GM12875 (cell line): ENCODE data around the gene CD82.

Experiments
- H3K4me3 ChIP-seq: one replicate; pipeline ENCODE4 v1.5.1; 2011; ENCODE audit warnings: low read depth, low read length, control low read depth
- TF ChIP-seq, protein P1 (sequence below): IDR thresholded peaks from 2 replicates; pipeline ENCODE4 v1.5.1; 2011; ENCODE audit warnings: low read depth, mild to moderate bottlenecking, control low read depth, inconsistent platforms, low read length, moderate library complexity, borderline replicate concordance; ENCODE audit not compliant: insufficient read depth

The CD82 gene, protein sequence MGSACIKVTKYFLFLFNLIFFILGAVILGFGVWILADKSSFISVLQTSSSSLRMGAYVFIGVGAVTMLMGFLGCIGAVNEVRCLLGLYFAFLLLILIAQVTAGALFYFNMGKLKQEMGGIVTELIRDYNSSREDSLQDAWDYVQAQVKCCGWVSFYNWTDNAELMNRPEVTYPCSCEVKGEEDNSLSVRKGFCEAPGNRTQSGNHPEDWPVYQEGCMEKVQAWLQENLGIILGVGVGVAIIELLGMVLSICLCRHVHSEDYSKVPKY

DNA sequence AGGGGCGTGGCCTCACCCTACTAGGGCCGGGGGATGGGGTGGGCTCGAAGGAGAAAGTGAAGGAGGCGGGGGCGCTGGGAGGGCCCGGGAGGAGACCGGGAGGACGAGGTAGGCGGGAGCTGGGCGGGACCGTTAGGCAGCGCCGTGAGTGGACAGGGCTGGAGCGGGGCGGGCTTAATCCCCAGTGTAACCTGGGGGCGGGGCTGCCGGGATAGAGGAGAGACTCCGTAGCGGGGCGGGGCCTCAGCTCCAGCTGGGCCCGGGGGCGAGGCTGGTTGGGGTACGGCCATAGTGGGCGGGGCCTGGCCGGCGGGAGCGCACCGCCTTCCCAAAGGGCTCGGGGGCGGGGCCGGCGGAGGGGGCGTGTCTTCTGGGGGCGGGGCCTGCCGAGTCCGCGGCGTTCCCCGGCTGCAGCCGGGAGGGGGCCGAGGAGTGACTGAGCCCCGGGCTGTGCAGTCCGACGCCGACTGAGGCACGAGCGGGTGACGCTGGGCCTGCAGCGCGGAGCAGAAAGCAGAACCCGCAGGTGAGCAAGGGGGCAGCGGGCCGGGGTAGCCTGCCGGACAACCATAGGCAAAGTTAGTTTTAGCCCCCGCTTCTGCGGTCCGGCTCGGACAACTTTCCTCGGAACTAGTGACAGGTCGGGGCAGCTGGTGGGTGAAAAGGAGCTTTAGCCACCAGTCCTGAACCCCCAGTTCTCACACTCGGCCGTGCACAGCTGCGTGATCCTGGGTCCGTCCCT is at the start of gene CD82:
TSS of gene CD82 (plus strand) at position 453 of the 742 bp plus-strand sequence. CDS start 29,000 bp downstream, outside the sequence.
- TF ChIP-seq, protein P1, sequence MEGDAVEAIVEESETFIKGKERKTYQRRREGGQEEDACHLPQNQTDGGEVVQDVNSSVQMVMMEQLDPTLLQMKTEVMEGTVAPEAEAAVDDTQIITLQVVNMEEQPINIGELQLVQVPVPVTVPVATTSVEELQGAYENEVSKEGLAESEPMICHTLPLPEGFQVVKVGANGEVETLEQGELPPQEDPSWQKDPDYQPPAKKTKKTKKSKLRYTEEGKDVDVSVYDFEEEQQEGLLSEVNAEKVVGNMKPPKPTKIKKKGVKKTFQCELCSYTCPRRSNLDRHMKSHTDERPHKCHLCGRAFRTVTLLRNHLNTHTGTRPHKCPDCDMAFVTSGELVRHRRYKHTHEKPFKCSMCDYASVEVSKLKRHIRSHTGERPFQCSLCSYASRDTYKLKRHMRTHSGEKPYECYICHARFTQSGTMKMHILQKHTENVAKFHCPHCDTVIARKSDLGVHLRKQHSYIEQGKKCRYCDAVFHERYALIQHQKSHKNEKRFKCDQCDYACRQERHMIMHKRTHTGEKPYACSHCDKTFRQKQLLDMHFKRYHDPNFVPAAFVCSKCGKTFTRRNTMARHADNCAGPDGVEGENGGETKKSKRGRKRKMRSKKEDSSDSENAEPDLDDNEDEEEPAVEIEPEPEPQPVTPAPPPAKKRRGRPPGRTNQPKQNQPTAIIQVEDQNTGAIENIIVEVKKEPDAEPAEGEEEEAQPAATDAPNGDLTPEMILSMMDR = peak; percentile 42; the same call in 1 of the 2 replicates
- peak within 1 kb of the TSS; percentile 96 for H3K4me3 ChIP-seq

DNA sequence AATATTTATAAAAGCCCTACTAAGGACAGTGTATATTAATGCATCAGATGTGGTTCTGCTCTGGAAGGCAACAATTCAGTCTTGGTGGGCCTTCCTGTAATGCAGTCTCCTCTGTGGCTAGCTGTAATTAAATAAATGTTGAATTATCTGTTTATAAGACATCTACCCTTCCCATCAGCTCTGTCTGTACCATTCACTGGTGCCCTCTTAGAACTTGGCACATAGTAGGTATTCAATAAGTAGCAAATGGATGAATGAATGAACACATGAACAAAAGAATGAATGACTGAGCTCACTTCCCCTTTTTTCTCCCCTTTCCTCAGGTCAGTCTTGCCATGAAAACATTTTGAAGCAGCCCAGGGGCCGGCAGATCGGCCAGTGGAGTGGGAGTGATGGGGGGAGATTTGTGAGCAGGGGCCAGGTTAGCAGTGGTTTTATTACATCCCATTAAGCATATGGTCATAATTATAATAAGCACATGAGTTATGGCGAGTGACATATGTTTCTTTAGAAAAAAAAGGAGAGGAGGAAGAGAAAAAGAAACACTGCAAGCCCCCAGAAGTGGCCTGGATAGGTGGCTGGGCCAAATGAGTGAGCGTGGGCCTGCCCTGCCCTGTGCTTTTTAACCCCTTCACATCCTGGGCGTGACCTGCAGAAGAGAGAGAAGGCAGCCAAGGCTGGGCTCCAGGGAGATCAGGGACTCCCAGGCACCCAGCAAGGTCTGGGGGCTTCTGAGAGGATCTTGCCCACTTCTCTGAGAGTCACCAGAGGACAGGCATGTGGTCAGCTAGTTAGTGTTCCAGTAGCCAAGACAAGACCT is 48.6 kb upstream of the CD82 start:
- H3K4me3 ChIP-seq = no peak overlapping the region
- TF ChIP-seq, protein P1 = no peak

DNA sequence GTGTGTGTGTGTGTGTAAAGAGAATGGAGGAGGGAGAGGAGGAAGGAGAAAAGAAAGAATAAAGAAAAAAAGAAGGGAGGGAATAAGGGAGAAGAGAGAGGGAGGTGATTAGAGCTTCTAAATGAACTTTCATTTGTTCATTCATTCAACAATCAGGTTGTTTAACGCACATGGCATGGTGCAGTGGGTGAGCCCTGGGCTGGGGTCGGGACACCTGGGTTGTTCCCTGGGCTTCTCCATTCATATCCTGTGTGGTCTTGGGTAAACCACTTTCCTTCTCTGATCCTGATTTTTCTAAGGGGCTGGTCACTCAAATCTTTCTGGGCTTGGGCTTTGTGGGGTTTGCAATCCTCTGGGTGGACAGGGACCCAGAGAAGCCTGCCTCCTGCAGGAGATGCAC is 47.9 kb upstream of the CD82 start:
- TF ChIP-seq, protein P1 = no peak
- no peak overlapping the region for H3K4me3 ChIP-seq

DNA sequence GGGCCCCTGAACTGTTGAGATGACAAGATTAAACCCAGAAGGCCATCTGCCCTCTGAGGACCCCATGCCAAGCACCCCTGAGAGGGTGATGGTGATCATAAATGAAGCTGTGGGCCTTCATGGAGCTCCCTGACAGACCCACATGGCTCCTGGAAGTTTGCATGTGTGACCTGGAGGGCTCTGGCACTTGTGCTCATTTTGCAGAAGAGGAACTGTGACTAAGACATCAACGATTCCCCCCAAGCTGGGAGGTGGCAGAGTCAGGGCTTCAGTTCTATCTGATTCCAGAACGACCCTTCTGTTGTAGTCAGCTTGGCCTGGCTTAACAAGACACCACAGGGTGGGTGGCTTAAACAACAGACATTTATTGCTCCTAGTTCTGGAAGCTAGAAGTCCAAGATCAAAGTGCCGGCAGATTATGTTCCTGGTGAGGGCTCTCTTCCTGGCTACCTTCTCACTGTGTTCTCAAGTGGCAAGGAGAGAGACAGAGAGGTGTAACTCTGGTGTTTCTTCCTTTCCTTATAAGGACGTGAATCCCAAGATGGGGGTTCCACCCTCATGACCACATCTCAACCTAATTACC is 46.4 kb upstream of the CD82 start:
- H3K4me3 ChIP-seq = no peak overlapping the region
- TF ChIP-seq, protein P1 = no peak

DNA sequence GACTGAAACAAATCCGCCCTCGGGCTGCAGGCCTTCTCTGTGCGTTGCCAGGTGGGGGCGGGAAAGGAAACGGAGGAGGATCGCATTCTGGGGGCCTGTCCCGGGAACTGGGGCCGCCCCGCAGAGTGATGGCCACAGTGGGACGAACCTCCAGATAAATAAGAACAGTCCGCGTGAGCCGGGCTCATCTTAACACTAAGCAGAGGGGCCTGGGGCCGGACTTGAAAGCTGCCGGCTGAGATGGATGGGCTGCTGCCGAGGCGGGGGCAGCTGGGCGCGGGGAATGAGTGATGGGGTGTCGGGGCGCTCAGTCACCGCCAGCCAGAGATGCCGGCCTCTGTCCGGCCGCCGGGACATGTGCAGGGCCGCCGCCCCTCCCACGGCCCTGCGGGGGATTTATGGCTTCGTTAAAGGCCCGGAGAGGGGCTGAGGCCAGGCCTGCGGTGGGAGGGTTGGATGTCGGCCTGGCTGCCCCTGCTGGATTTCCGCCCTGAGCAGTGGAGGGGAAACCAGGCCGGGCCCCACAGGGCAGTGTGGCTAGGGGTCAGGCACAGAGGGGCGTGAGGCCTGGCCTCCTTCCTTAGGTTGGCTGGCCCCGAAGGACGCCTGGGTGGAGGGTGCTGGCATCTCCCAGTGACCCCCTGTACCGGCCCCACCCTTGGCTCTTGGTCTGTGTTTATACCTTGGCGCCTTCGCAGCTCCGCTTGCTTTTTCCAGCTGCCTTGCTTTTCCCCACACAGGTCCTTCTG is 45.3 kb upstream of the CD82 start:
- TF ChIP-seq, protein P1 = no peak
- H3K4me3 ChIP-seq = no peak overlapping the region

DNA sequence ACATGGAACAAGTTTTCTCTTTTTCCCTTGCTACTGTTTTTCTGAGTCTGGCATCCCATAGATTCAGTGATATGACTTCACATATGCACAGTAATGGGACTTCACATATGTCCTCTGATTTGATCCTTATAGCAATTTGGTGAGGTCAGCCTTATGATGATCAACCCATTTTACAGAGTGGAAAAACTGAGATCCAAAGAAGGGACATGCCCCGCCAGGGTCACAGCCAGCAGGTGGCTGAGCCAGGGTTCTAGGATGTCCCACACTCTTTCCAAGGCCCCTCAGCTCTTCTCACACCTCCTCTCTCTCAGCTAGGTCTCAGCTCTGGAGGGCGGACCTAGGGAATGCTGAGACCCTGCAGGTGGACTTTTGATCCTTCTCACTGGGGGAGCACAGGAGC is 44.3 kb upstream of the CD82 start:
- TF ChIP-seq, protein P1 = no peak
- H3K4me3 ChIP-seq = no peak overlapping the region
